B cell (primary cell): ENCODE data around the gene VPS26C. TPM values are rescaled to one million over a fixed set of nuclear protein-coding genes. Genes with fewer than 3 reads are reported as not detected.
A peak's percentile ranks its signal among the peaks of the same experiment; 100 is the strongest.

Experiments
- ATAC-seq: fragments of 200-7000 bp; cut with Tn5 transposase; one replicate; pipeline ENCODE4 v1.10.0; 2021; ENCODE audit warnings: low read depth, mild to moderate bottlenecking, moderate number of reproducible peaks, moderate library complexity
- CTCF ChIA-PET: fragments of 350-600 bp; sonication (Branson Sonifier 250); formaldehyde crosslinking; loops from one replicate; lab custom pipeline; 2021; ENCODE audit warnings: antibody characterized with exemption, inconsistent platforms; lab: Charles Lee
- POLR2A ChIA-PET: fragments of 350-600 bp; sonication (Branson Sonifier 250); formaldehyde crosslinking; loops from one replicate; lab custom pipeline; 2021; ENCODE audit warnings: antibody characterized with exemption; lab: Charles Lee
- DNase-seq: peaks from one replicate; pipeline ENCODE4 v3.0.0; 2013
- H2AFZ ChIP-seq: 2 replicates; pipeline ENCODE4 v1.6.1; 2012; ENCODE audit warnings: mild to moderate bottlenecking, low read depth, low read length; ENCODE audit not compliant: insufficient read depth, poor library complexity, severe bottlenecking
- H3K27ac ChIP-seq, 2 donors: 1 replicate in 1 of 2; 2 replicates in 1 of 2; pipeline ENCODE4 v1.5.1; 2012 to 2013; ENCODE audit warnings: low read length in 2 of 2, mild to moderate bottlenecking in 2 of 2, moderate library complexity in 1 of 2
- H3K27me3 ChIP-seq, 4 experiments: fragments of 200-600 bp in 1 of 4; sonication (generic) in 1 of 4; replicated peaks in 1 of 4; 1 replicate in 2 of 4; 2 replicates in 2 of 4; pipeline versions ENCODE4 v1.6.1 to v1.7.0; 2013 to 2016; ENCODE audit warnings: low read length in 3 of 4, mild to moderate bottlenecking in 2 of 4, mixed read lengths in 1 of 4, moderate library complexity in 1 of 4; ENCODE audit not compliant: insufficient read depth in 4 of 4, control insufficient read depth in 3 of 4; ENCODE audit errors: control extremely low read depth in 1 of 4
- H3K36me3 ChIP-seq, 2 experiments: replicated peaks in 1 of 2; 1 replicate in 1 of 2; 2 replicates in 1 of 2; pipeline versions ENCODE4 v1.6.1 to v1.7.1; 2013; ENCODE audit warnings: low read length in 1 of 2; ENCODE audit not compliant: insufficient read depth in 2 of 2, control insufficient read depth in 1 of 2; ENCODE audit errors: control extremely low read depth in 1 of 2, extremely low read depth in 1 of 2
- H3K4me1 ChIP-seq, 2 donors: fragments of 200-600 bp in 1 of 2; sonication (generic) in 1 of 2; 1 replicate in 1 of 2; 2 replicates in 1 of 2; pipeline versions ENCODE4 v1.5.1 to v1.6.1; 2013 to 2017; ENCODE audit warnings: low read length in 2 of 2; ENCODE audit not compliant: control insufficient read depth in 2 of 2, insufficient read depth in 2 of 2
- H3K4me2 ChIP-seq: replicated peaks from 2 replicates; pipeline ENCODE3; 2012; ENCODE audit warnings: mild to moderate bottlenecking, low read depth, low read length; ENCODE audit not compliant: poor library complexity, severe bottlenecking
- H3K4me3 ChIP-seq, 5 experiments: fragments of 200-600 bp in 1 of 5; sonication (generic) in 1 of 5; 1 replicate in 3 of 5; 2 replicates in 2 of 5; pipeline versions ENCODE4 v1.5.1 to v1.7.0; 2011 to 2016; ENCODE audit warnings: low read length in 4 of 5, mild to moderate bottlenecking in 4 of 5, low read depth in 2 of 5, control low read depth in 1 of 5, moderate library complexity in 1 of 5; ENCODE audit not compliant: insufficient read depth in 1 of 5; ENCODE audit errors: control extremely low read depth in 1 of 5, extremely low read depth in 1 of 5
- H3K79me2 ChIP-seq: fragments of 200-600 bp; sonication (generic); one replicate; pipeline ENCODE4 v1.6.0; 2016; ENCODE audit warnings: low read length; ENCODE audit not compliant: control insufficient read depth, insufficient read depth
- H3K9ac ChIP-seq: fragments of 200-600 bp; sonication (generic); 2 replicates; pipeline ENCODE4 v1.6.1; 2017; ENCODE audit warnings: mild to moderate bottlenecking, low read length, moderate library complexity
- H3K9me3 ChIP-seq, 3 donors: one replicate each; pipeline versions ENCODE4 v1.6.1 to v1.7.1; 2013; ENCODE audit warnings: low read length in 2 of 3; ENCODE audit not compliant: control insufficient read depth in 2 of 3, insufficient read depth in 1 of 3; ENCODE audit errors: control extremely low read depth in 1 of 3
- H4K20me1 ChIP-seq: 2 replicates; pipeline ENCODE4 v1.6.0; 2012; ENCODE audit warnings: mild to moderate bottlenecking, low read length; ENCODE audit not compliant: insufficient read depth, control insufficient read depth, poor library complexity, severe bottlenecking
- H3K27ac Mint-ChIP-seq: one replicate; pipeline ENCODE4 v1.8.0; 2021; ENCODE audit warnings: mixed read lengths
- H3K27me3 Mint-ChIP-seq: one replicate; pipeline ENCODE4 v1.8.0; 2021; ENCODE audit warnings: mixed read lengths
- H3K4me1 Mint-ChIP-seq: one replicate; pipeline ENCODE4 v1.8.0; 2021; ENCODE audit warnings: mixed read lengths
- H3K4me3 Mint-ChIP-seq: one replicate; pipeline ENCODE4 v1.8.0; 2021; ENCODE audit warnings: mixed read lengths
- H3K9me3 Mint-ChIP-seq: one replicate; pipeline ENCODE4 v1.8.0; 2022; ENCODE audit warnings: mixed read lengths; ENCODE audit not compliant: insufficient read depth
- EZH2 ChIP-seq: IDR thresholded peaks from 2 replicates; pipeline ENCODE4 v1.6.1; 2012; ENCODE audit warnings: borderline replicate concordance, low read depth, mild to moderate bottlenecking, moderate library complexity, low read length; ENCODE audit not compliant: insufficient read depth, poor library complexity, severe bottlenecking
- WGBS: methylation state at CpG from one replicate; pipeline ENCODE4 v1.1.5; 2013; ENCODE audit warnings: missing lambda C conversion rate; ENCODE audit not compliant: insufficient coverage; 5-methylcytosine and 5-hydroxymethylcytosine counted together
- intact Hi-C: fragments of 100-400 bp; cut with micrococcal nuclease; formaldehyde crosslinking; loops from one replicate; pipeline ENCODE4 v1.10.0; 2022
- polyA plus RNA-seq: library from polyadenylated mRNA; depleted of rRNA; stranded (reverse); fragments of >200 nt; gene quantifications from 2 replicates; pipeline ENCODE4 v1.2.3, GENCODE V29; 2012
- total RNA-seq, 2 donors: library from RNA; stranded (reverse); fragments of 120-200 nt in 1 of 2; gene quantifications; 1 replicate in 1 of 2; 2 replicates in 1 of 2; pipeline versions ENCODE4 v1.2.3 to v1.2.4, GENCODE V29; 2013 to 2022

The VPS26C gene
- total and polyA plus RNA-seq, 2 donors (not counting 1 experiment from before 2014, with no cell fraction given), result 34.3 to 58.6 TPM

- WGBS, result 100% methylated on average over 10 of the region's 11 CpGs
- no peaks in the 10 kb centered on the region for H3K9me3 ChIP-seq
- H3K4me1 ChIP-seq, result peaks cover 14% of the 10 kb centered on the region in 2 donors
- intact Hi-C loops, result loop anchor here (10.0 kb wide), 1 partner anchor 1205 kb away; the partner anchor contains the start of gene SETD4
- DNase-seq (no peak), ATAC-seq (no peak)
- TF ChIP-seq EZH2, result no peak
- H3K9me3 Mint-ChIP-seq, result no peaks in the 10 kb centered on the region
- H3K9ac ChIP-seq, result no peak overlapping the region
- no peaks in the 10 kb centered on the region for H3K27me3 Mint-ChIP-seq
- H3K27me3 ChIP-seq, result peaks cover 0 to 3% (median 0%) of the 10 kb centered on the region in 4 experiments
- H3K4me3 ChIP-seq, result no peak overlapping the region
- H3K27ac Mint-ChIP-seq, result no peak overlapping the region
- POLR2A ChIA-PET, result no interaction called here
- H3K4me2 ChIP-seq, result no peak overlapping the region
- no peak overlapping the region for H2AFZ ChIP-seq
- H3K27ac ChIP-seq, result no peak overlapping the region
- H3K4me3 Mint-ChIP-seq, result peak overlapping the region; percentile 40
- no peaks in the 10 kb centered on the region for H4K20me1 ChIP-seq
- peaks cover 25% of the 10 kb centered on the region for H3K79me2 ChIP-seq
- H3K36me3 ChIP-seq, result no peaks in the 10 kb centered on the region
- CTCF ChIA-PET, result no interaction called here
- peaks cover 29% of the 10 kb centered on the region for H3K4me1 Mint-ChIP-seq
Observed at GRCh38 chr21:37269481-37269880, 2.3 kb upstream of the VPS26C start.

- Mint-ChIP-seq H3K27me3 (no peaks in the 10 kb centered on the region), H3K9me3 (no peaks in the 10 kb centered on the region), H3K4me1 (peaks cover 34% of the 10 kb centered on the region), H3K4me3 (peak overlapping the region; percentile 96), H3K27ac (peak overlapping the region; percentile 99)
- Histone ChIP-seq H3K9me3 (no peaks in the 10 kb centered on the region), H3K4me3 (peak overlapping the region; percentile 66 to 99 (median 99)), H3K79me2 (peaks cover 38% of the 10 kb centered on the region), H3K36me3 (peaks cover 0 to 6% of the 10 kb centered on the region in 2 experiments), H3K4me1 (peaks cover 14% of the 10 kb centered on the region in 2 donors), H3K9ac (peak overlapping the region; percentile 99), H4K20me1 (peaks cover 12% of the 10 kb centered on the region), H3K27ac (peak overlapping the region; percentile 99), H2AFZ (peak overlapping the region; percentile 99), H3K4me2 (peak overlapping the region; percentile 91), H3K27me3 (peaks cover 0 to 3% (median 0%) of the 10 kb centered on the region in 4 experiments)
- DNase-seq (no peak), ATAC-seq (no peak)
- intact Hi-C loops, result loop anchor here (10.0 kb wide), 1 partner anchor 1203 kb away; the partner anchor contains the start of gene SETD4
- ChIA-PET CTCF (interaction anchor here (1.3 to 1.8 kb wide), 2 partner anchors 10 to 97 kb away, joined by 3 to 5 read pairs; no protein-coding TSS in a partner anchor), POLR2A (interaction anchor here (1.6 to 1.8 kb wide), 4 partner anchors 13 to 295 kb away, joined by 5 to 9 read pairs (median 8); no protein-coding TSS in a partner anchor)
- 4% methylated on average over 6 of the region's 7 CpGs for WGBS
- no peak for TF ChIP-seq EZH2
Observed at GRCh38 chr21:37268186-37268503, 1.0 kb upstream of the VPS26C start.
